GM21515 (cell line): ENCODE data around the gene FRMD8.

Experiments
- ATAC-seq: cut with Tn5 transposase; IDR thresholded peaks from one replicate; pipeline ENCODE4 v1.9.1; 2021; ENCODE audit not compliant: unreplicated experiment

Gene FRMD8

GRCh38 chr11:65423516-65424204, 37.2 kb downstream of the FRMD8 start:
- no peak for ATAC-seq

- ATAC-seq = no peak
These were observed 38.0 kb downstream of the FRMD8 start for GRCh38 chr11:65424205-65425104.

- ATAC-seq = no peak
These were observed 38.9 kb downstream of the FRMD8 start for GRCh38 chr11:65425105-65425970.

GRCh38 chr11:65425971-65426838, 39.8 kb downstream of the FRMD8 start:
- no peak for ATAC-seq

GRCh38 chr11:65426839-65427690, 40.6 kb downstream of the FRMD8 start:
- no peak for ATAC-seq

GRCh38 chr11:65427691-65428577, 41.5 kb downstream of the FRMD8 start:
- ATAC-seq = no peak

GRCh38 chr11:65428578-65429067, 42.2 kb downstream of the FRMD8 start:
- ATAC-seq = no peak

GRCh38 chr11:65429068-65429681, 42.7 kb downstream of the FRMD8 start:
- no peak for ATAC-seq

- no peak for ATAC-seq
These were observed 43.4 kb downstream of the FRMD8 start for GRCh38 chr11:65429724-65430405.

- ATAC-seq = no peak
These were observed 44.2 kb downstream of the FRMD8 start for GRCh38 chr11:65430406-65431217.

- no peak for ATAC-seq
These were observed 45.1 kb downstream of the FRMD8 start for GRCh38 chr11:65431451-65432099.

GRCh38 chr11:65432100-65432650, 45.7 kb downstream of the FRMD8 start:
- ATAC-seq = no peak

- ATAC-seq = no peak
These were observed 46.5 kb downstream of the FRMD8 start for GRCh38 chr11:65432686-65433582.

GRCh38 chr11:65433657-65434056, 47.2 kb downstream of the FRMD8 start:
- no peak for ATAC-seq
